ENCODE measurements around the gene LENEP.
"Not testable (repeated sequence)": the region's sequence is repeated elsewhere in the genome, so short reads cannot be mapped to it uniquely, and the experiment has no call there.

Gene LENEP

GRCh38 chr1:154992721-154993571, 440 bp upstream of the LENEP start:
- peak; percentile 10 for TF ChIP-seq CTCF (IDR thresholded peaks at IDR 0.05; ENCODE audit: control insufficient read depth, insufficient read depth, low read depth, low read length, missing control alignments)
- no peak overlapping the region for H3K4me3 ChIP-seq (ENCODE audit: control insufficient read depth, low read depth, low read length)
- DNase-seq (ENCODE audit: low read depth), result no peak

GRCh38 chr1:154994269-154994587, 842 bp downstream of the LENEP start:
- DNase-seq (ENCODE audit: low read depth), result no peak
- H3K4me3 ChIP-seq (ENCODE audit: control insufficient read depth, low read depth, low read length), result no peak overlapping the region
- no peak for TF ChIP-seq CTCF (IDR thresholded peaks at IDR 0.05; ENCODE audit: control insufficient read depth, insufficient read depth, low read depth, low read length, missing control alignments)

GRCh38 chr1:154994591-154994990, 1.2 kb downstream of the LENEP start:
- H3K4me3 ChIP-seq (ENCODE audit: control insufficient read depth, low read depth, low read length), result no peak overlapping the region
- DNase-seq (ENCODE audit: low read depth), result no peak
- no peak for TF ChIP-seq CTCF (IDR thresholded peaks at IDR 0.05; ENCODE audit: control insufficient read depth, insufficient read depth, low read depth, low read length, missing control alignments)

GRCh38 chr1:154995301-154995983, 2.1 kb downstream of the LENEP start:
- DNase-seq (ENCODE audit: low read depth), result peak; percentile 69
- peak; percentile 52 for TF ChIP-seq CTCF (IDR thresholded peaks at IDR 0.05; ENCODE audit: control insufficient read depth, insufficient read depth, low read depth, low read length, missing control alignments)
- not testable (repeated sequence) for H3K4me3 ChIP-seq (ENCODE audit: control insufficient read depth, low read depth, low read length)

- TF ChIP-seq CTCF (IDR thresholded peaks at IDR 0.05; ENCODE audit: control insufficient read depth, insufficient read depth, low read depth, low read length, missing control alignments), result no peak
- DNase-seq (ENCODE audit: low read depth), result no peak
- H3K4me3 ChIP-seq (ENCODE audit: control insufficient read depth, low read depth, low read length), result no peak overlapping the region
Observed at GRCh38 chr1:154996966-154997701, 3.7 kb downstream of the LENEP start.

- no peak overlapping the region for H3K4me3 ChIP-seq (ENCODE audit: control insufficient read depth, low read depth, low read length)
- TF ChIP-seq CTCF (IDR thresholded peaks at IDR 0.05; ENCODE audit: control insufficient read depth, insufficient read depth, low read depth, low read length, missing control alignments), result no peak
- no peak for DNase-seq (ENCODE audit: low read depth)
Observed at GRCh38 chr1:154998201-154998780, 4.9 kb downstream of the LENEP start.
